Measurements from ENCODE around the gene GNB1. TPM values are rescaled to one million over a fixed set of nuclear protein-coding genes. Genes with fewer than 3 reads are reported as not detected.
"Not testable (repeated sequence)": the region's sequence is repeated elsewhere in the genome, so short reads cannot be mapped to it uniquely, and the experiment has no call there.

Gene GNB1
- total RNA-seq, 3 donors from 2014 or later (not counting 1 experiment from before 2014, with no cell fraction given), result 285 to 304 (median 289) TPM

DNA sequence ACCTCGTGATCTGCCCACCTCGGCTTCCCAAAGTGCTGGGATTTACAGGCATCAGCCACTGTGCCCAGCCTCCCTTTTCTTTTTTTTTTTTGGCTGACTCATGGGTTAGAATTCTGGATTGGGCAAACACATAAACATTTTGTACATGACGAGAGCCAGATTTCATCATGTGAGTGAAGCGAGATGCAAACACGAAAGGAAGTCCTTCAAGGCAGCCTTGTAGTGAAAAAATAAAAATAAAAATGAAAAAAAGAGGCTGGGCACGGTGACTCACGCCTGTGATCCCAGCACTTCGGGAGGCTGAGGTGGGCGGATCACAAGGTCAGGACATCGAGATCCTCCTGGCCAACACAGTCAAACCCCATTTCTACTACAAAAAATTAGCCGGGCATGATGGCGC is 149.9 kb downstream of the GNB1 start:
- not testable (repeated sequence) for H3K36me3 Mint-ChIP-seq; H3K27me3 ChIP-seq (ENCODE audit: control insufficient read depth, insufficient read depth, low read length); H3K27me3 Mint-ChIP-seq (ENCODE audit: low read depth in 2 of 2); H3K4me3 ChIP-seq (ENCODE audit: low read length); ATAC-seq; DNase-seq; H3K36me3 ChIP-seq (ENCODE audit: control insufficient read depth, insufficient read depth, low read length); H3K9me3 ChIP-seq (ENCODE audit: control insufficient read depth, insufficient read depth, low read length); H3K9me3 Mint-ChIP-seq; H3K27ac Mint-ChIP-seq; H3K4me1 Mint-ChIP-seq; H3K4me1 ChIP-seq (ENCODE audit: control insufficient read depth, insufficient read depth, low read length); H3K4me3 Mint-ChIP-seq; H3K27ac ChIP-seq (ENCODE audit: low read length)
- 93% methylated on average over 11 of the region's 12 CpGs for WGBS (ENCODE audit: insufficient coverage)
- intact Hi-C loops (cut with micrococcal nuclease), result loop anchor here (10.0 kb wide), 1 partner anchor 46 kb away; the partner anchor contains the start of gene SLC35E2B

DNA sequence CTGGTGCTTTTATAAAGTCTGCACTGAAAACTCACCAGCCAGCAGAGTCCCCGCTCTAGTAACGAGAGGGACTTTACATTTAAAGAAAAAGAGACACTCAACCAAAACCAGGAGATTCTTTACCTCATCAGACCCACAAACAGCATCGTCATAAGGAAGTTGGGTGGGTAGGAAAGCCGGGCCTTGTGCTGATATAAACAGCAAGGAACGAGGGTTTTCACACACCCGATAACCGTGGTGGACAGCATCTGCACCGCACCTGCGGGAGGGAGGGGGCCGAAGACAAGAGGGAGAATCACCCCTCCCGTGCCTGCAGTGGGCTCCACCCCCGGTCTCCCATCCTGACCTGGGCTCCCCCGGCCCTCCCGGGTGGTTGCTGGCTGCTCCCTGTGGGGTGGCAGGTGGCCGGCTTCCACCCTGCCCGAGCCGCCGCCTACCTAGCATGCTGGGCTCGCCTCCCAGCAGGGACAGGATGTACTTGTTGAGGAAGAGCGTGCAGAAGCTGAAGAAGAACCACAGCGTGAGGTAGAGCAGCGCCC is 152.0 kb downstream of the GNB1 start:
- H3K4me1 ChIP-seq (ENCODE audit: control insufficient read depth, insufficient read depth, low read length); H3K36me3 ChIP-seq (ENCODE audit: control insufficient read depth, insufficient read depth, low read length); H3K9me3 Mint-ChIP-seq; H3K9me3 ChIP-seq (ENCODE audit: control insufficient read depth, insufficient read depth, low read length); DNase-seq; H3K4me1 Mint-ChIP-seq; H3K36me3 Mint-ChIP-seq; H3K27me3 ChIP-seq (ENCODE audit: control insufficient read depth, insufficient read depth, low read length); H3K27me3 Mint-ChIP-seq (ENCODE audit: low read depth in 2 of 2); H3K27ac Mint-ChIP-seq; H3K4me3 Mint-ChIP-seq; intact Hi-C loops (cut with micrococcal nuclease); H3K27ac ChIP-seq (ENCODE audit: low read length); H3K4me3 ChIP-seq (ENCODE audit: low read length): not testable (repeated sequence)
- peak in 1 of 3 donors; percentile 42 for ATAC-seq
- 75% methylated on average over 4 of the region's 22 CpGs for WGBS (ENCODE audit: insufficient coverage)

DNA sequence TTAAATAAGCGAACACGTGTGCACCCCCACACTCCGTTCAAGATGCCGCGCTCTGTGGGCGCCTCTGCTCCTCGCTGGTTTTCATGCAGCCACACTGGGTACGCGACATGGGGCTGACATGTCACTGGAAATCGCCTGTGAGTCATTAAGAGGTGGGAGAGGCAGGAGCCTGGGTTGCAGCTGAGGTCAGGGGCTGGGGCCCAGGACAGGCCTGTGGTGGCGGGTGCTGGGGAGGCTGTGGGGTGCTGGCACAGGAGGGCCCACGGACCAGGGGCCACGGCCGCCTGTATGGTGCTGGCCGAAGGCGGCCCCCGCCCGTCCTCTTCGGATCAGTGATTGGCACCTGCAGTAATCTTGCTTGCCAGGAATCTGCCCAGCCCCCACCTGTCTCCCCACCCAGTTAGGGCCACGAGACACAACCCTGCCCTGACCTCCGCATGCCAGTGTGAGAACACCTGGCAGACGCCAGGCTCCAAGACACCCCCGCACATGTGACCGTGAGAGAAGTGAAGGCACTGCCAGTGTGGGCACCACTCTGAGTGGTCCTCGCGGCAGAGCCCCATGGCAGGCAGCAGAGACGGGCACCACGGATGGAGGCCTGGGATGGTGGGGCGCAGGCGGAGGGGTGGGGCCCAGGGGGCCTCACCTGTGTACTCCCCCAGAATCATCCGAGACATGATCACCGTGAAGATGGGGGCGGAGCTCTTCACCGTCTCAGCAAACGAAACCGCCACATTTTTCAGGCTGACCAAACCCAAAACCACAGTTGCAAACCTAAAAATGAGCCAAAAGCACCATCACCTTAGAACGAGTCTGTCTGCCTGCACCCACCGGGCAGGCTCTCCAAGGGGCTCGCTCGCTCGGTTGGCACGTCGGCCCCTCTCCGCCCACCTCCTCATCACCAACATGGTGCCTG is 153.0 kb downstream of the GNB1 start:
- H3K4me3 Mint-ChIP-seq; H3K36me3 Mint-ChIP-seq; H3K4me1 Mint-ChIP-seq; H3K9me3 Mint-ChIP-seq; H3K27ac ChIP-seq (ENCODE audit: low read length); H3K4me3 ChIP-seq (ENCODE audit: low read length); H3K27me3 Mint-ChIP-seq (ENCODE audit: low read depth in 2 of 2); intact Hi-C loops (cut with micrococcal nuclease); H3K4me1 ChIP-seq (ENCODE audit: control insufficient read depth, insufficient read depth, low read length); H3K27me3 ChIP-seq (ENCODE audit: control insufficient read depth, insufficient read depth, low read length); H3K9me3 ChIP-seq (ENCODE audit: control insufficient read depth, insufficient read depth, low read length); H3K36me3 ChIP-seq (ENCODE audit: control insufficient read depth, insufficient read depth, low read length); H3K27ac Mint-ChIP-seq; DNase-seq: not testable (repeated sequence)
- WGBS (ENCODE audit: insufficient coverage), result 96% methylated on average over 15 of the region's 44 CpGs
- ATAC-seq, result peak in 1 of 3 donors; percentile 24

Other genes with a start within 250 kb of the GNB1 start
- gene CDK11B, start 232.1 kb downstream of the GNB1 start, total RNA-seq, result 10 to 100 TPM; 49.6 to 65.9 (median 50.2) TPM
- 10 to 100 TPM; 57.6 to 79.9 (median 61.8) TPM for gene SLC35E2B, start 198.3 kb downstream of the GNB1 start, total RNA-seq
- gene CDK11A, start 166.7 kb downstream of the GNB1 start, total RNA-seq, result 100 to 1,000 TPM; 191 to 242 (median 216) TPM
- gene NADK, start 112.6 kb downstream of the GNB1 start, total RNA-seq, result 100 to 1,000 TPM in 2 of 3 donors, 10 to 100 TPM in 1; 97.7 to 117 (median 112) TPM
- gene CALML6, start 24.2 kb upstream of the GNB1 start, total RNA-seq, result 1 to 10 TPM; 2.1 to 3.9 (median 2.9) TPM
- under 1 TPM in 1 of 3 donors, not detected in 2; 0.41 TPM for gene TMEM52, start 28.2 kb upstream of the GNB1 start, total RNA-seq
- not detected for gene CFAP74, start 112.7 kb upstream of the GNB1 start, total RNA-seq
- gene GABRD, start 128.3 kb upstream of the GNB1 start, total RNA-seq, result under 1 TPM in 2 of 3 donors, not detected in 1; 0.19 to 0.33 TPM
- gene PRKCZ, start 159.3 kb upstream of the GNB1 start, total RNA-seq, result 10 to 100 TPM; 25.1 to 37.1 (median 30.5) TPM

Data from natural killer cell (primary cell).